Activated naive CD4-positive, alpha-beta T cell treated with anti-CD3 and anti-CD28 coated beads, Interleukin-2, amount 10 ng/mL, durations not matched to agents 7 days and 5 days (primary cell): ENCODE measurements around the gene ZNF200.
"Not testable (repeated sequence)": the region's sequence is repeated elsewhere in the genome, so short reads cannot be mapped to it uniquely, and the experiment has no call there.

Experiments
- CTCF ChIA-PET: fragments of 350-600 bp; sonication (Branson Sonifier 250); formaldehyde crosslinking; loops from one replicate; lab custom pipeline; 2021; ENCODE audit warnings: antibody characterized with exemption; lab: Charles Lee
- DNase-seq: peaks from one replicate; pipeline ENCODE4 v3.0.0-alpha.2; 2020
- H3K27ac Mint-ChIP-seq: one replicate; pipeline ENCODE4 v1.8.0; 2021; ENCODE audit warnings: mild to moderate bottlenecking, moderate library complexity, mixed read lengths
- H3K27me3 Mint-ChIP-seq: one replicate; pipeline ENCODE4 v1.8.0; 2021; ENCODE audit warnings: mild to moderate bottlenecking, mixed read lengths
- H3K36me3 Mint-ChIP-seq: one replicate; pipeline ENCODE4 v1.8.0; 2021; ENCODE audit warnings: mixed read lengths
- H3K4me1 Mint-ChIP-seq: one replicate; pipeline ENCODE4 v1.8.0; 2021; ENCODE audit warnings: mixed read lengths
- H3K4me3 Mint-ChIP-seq: one replicate; pipeline ENCODE4 v1.8.0; 2021; ENCODE audit warnings: mild to moderate bottlenecking, moderate library complexity, mixed read lengths
- H3K9me3 Mint-ChIP-seq: one replicate; pipeline ENCODE4 v1.8.0; 2021; ENCODE audit warnings: mixed read lengths

ZNF200 gene

GRCh38 chr16:3234857-3235561 is at the start of gene ZNF200:
Gene ZNF200, minus strand, starts transcription at chr16:3235158. Its CDS starts 1,403 bp downstream, at chr16:3233755.
- Mint-ChIP-seq H3K36me3 (peaks cover 47% of the 10 kb centered on the region), H3K4me1 (peaks cover 43% of the 10 kb centered on the region), H3K27me3 (peaks cover 9% of the 10 kb centered on the region), H3K27ac (peak within 1 kb of the TSS; percentile 95), H3K4me3 (peak within 1 kb of the TSS; percentile 91), H3K9me3 (peaks cover 35% of the 10 kb centered on the region)
- CTCF ChIA-PET, result no interaction called here
- DNase-seq, result peak; percentile 97

- H3K4me1 Mint-ChIP-seq, result peaks cover 31% of the 10 kb centered on the region
- no peak for DNase-seq
- H3K27ac Mint-ChIP-seq, result peak overlapping the region; percentile 100
- CTCF ChIA-PET, result interaction anchor here (1.0 kb wide), 1 partner anchor 250 kb away, joined by 4 read pairs; no protein-coding TSS in a partner anchor
- peaks cover 35% of the 10 kb centered on the region for H3K9me3 Mint-ChIP-seq
- peak overlapping the region; percentile 91 for H3K4me3 Mint-ChIP-seq
- peaks cover 51% of the 10 kb centered on the region for H3K36me3 Mint-ChIP-seq
- peaks cover 14% of the 10 kb centered on the region for H3K27me3 Mint-ChIP-seq
Observed at GRCh38 chr16:3283543-3284447, 48.8 kb upstream of the ZNF200 start.

- CTCF ChIA-PET, result interaction anchor here (0.9 to 1.9 kb wide), 3 partner anchors 16 to 249 kb away, joined by 3 to 6 read pairs (median 4); no protein-coding TSS in a partner anchor
- Mint-ChIP-seq H3K9me3 (peaks cover 31% of the 10 kb centered on the region), H3K36me3 (peaks cover 43% of the 10 kb centered on the region), H3K27ac (peak within 1 kb of the TSS; percentile 100), H3K27me3 (peaks cover 15% of the 10 kb centered on the region), H3K4me1 (peaks cover 31% of the 10 kb centered on the region), H3K4me3 (peak within 1 kb of the TSS; percentile 91)
- peak; percentile 96 for DNase-seq
Observed at GRCh38 chr16:3282730-3283542, 48.0 kb upstream of the ZNF200 start, which contains the start of gene ZNF263. Gene ZNF263, plus strand, starts transcription at chr16:3283491. Its CDS starts 328 bp downstream, at chr16:3283819.

- peak overlapping the region; percentile 100 for H3K27ac Mint-ChIP-seq
- H3K36me3 Mint-ChIP-seq, result peaks cover 37% of the 10 kb centered on the region
- CTCF ChIA-PET, result interaction anchor here (0.9 to 1.9 kb wide), 3 partner anchors 15 to 249 kb away, joined by 3 to 6 read pairs (median 4); no protein-coding TSS in a partner anchor
- H3K27me3 Mint-ChIP-seq, result peaks cover 20% of the 10 kb centered on the region
- H3K9me3 Mint-ChIP-seq, result peaks cover 26% of the 10 kb centered on the region
- H3K4me3 Mint-ChIP-seq, result peak overlapping the region; percentile 91
- peaks cover 31% of the 10 kb centered on the region for H3K4me1 Mint-ChIP-seq
- no peak for DNase-seq
Observed at GRCh38 chr16:3282103-3282729, 47.3 kb upstream of the ZNF200 start.

- Mint-ChIP-seq H3K9me3 (peaks cover 22% of the 10 kb centered on the region), H3K4me3 (peak overlapping the region; percentile 43), H3K4me1 (peaks cover 30% of the 10 kb centered on the region), H3K27me3 (peaks cover 29% of the 10 kb centered on the region), H3K36me3 (peaks cover 28% of the 10 kb centered on the region), H3K27ac (no peak overlapping the region)
- CTCF ChIA-PET, result interaction anchor here (1.9 kb wide), 1 partner anchor 14 kb away, joined by 6 read pairs; no protein-coding TSS in a partner anchor
- no peak for DNase-seq
Observed at GRCh38 chr16:3281222-3281820, 46.4 kb upstream of the ZNF200 start.

GRCh38 chr16:3276679-3277078 is 41.7 kb upstream of the ZNF200 start:
- Mint-ChIP-seq H3K36me3 (peaks cover 4% of the 10 kb centered on the region), H3K4me3 (no peak overlapping the region), H3K27me3 (peaks cover 36% of the 10 kb centered on the region), H3K4me1 (no peaks in the 10 kb centered on the region), H3K27ac (no peak overlapping the region), H3K9me3 (peaks cover 28% of the 10 kb centered on the region)
- no peak for DNase-seq
- CTCF ChIA-PET, result interaction anchor here (1.5 kb wide), 1 partner anchor 10 kb away, joined by 3 read pairs; no protein-coding TSS in a partner anchor

- Mint-ChIP-seq H3K9me3 (peaks cover 32% of the 10 kb centered on the region), H3K4me1 (no peaks in the 10 kb centered on the region), H3K36me3 (peaks cover 5% of the 10 kb centered on the region), H3K27ac (no peak overlapping the region), H3K4me3 (no peak overlapping the region), H3K27me3 (peaks cover 36% of the 10 kb centered on the region)
- DNase-seq, result no peak
- CTCF ChIA-PET, result no interaction called here
Observed at GRCh38 chr16:3274947-3275346, 40.0 kb upstream of the ZNF200 start.

GRCh38 chr16:3274490-3274889 is 39.5 kb upstream of the ZNF200 start:
- DNase-seq, result no peak
- H3K4me3 Mint-ChIP-seq, result no peak overlapping the region
- CTCF ChIA-PET, result no interaction called here
- peaks cover 6% of the 10 kb centered on the region for H3K36me3 Mint-ChIP-seq
- no peaks in the 10 kb centered on the region for H3K4me1 Mint-ChIP-seq
- H3K27me3 Mint-ChIP-seq, result peaks cover 35% of the 10 kb centered on the region
- no peak overlapping the region for H3K27ac Mint-ChIP-seq
- H3K9me3 Mint-ChIP-seq, result peaks cover 35% of the 10 kb centered on the region

GRCh38 chr16:3271281-3271680 is 36.3 kb upstream of the ZNF200 start:
- CTCF ChIA-PET, H3K27ac Mint-ChIP-seq, H3K4me3 Mint-ChIP-seq, H3K4me1 Mint-ChIP-seq, DNase-seq: not testable (repeated sequence)
- Mint-ChIP-seq H3K9me3 (peaks cover 56% of the 10 kb centered on the region), H3K36me3 (peaks cover 31% of the 10 kb centered on the region), H3K27me3 (peaks cover 13% of the 10 kb centered on the region)

GRCh38 chr16:3270718-3271117 is 35.8 kb upstream of the ZNF200 start:
- H3K27ac Mint-ChIP-seq, H3K27me3 Mint-ChIP-seq, DNase-seq, H3K4me1 Mint-ChIP-seq, CTCF ChIA-PET, H3K4me3 Mint-ChIP-seq: not testable (repeated sequence)
- peaks cover 32% of the 10 kb centered on the region for H3K36me3 Mint-ChIP-seq
- peaks cover 56% of the 10 kb centered on the region for H3K9me3 Mint-ChIP-seq

GRCh38 chr16:3268294-3268693 is 33.3 kb upstream of the ZNF200 start:
- Mint-ChIP-seq H3K4me1 (peaks cover 22% of the 10 kb centered on the region), H3K36me3 (peaks cover 48% of the 10 kb centered on the region), H3K9me3 (peaks cover 48% of the 10 kb centered on the region), H3K4me3 (no peak overlapping the region), H3K27me3 (no peaks in the 10 kb centered on the region), H3K27ac (no peak overlapping the region)
- DNase-seq, result no peak
- CTCF ChIA-PET, result interaction anchor here (1.1 to 2.0 kb wide), 3 partner anchors 14 to 231 kb away, joined by 3 to 6 read pairs (median 6); no protein-coding TSS in a partner anchor

GRCh38 chr16:3266873-3267537 is 32.0 kb upstream of the ZNF200 start:
- peaks cover 58% of the 10 kb centered on the region for H3K36me3 Mint-ChIP-seq
- DNase-seq, result no peak
- no peak overlapping the region for H3K4me3 Mint-ChIP-seq
- CTCF ChIA-PET, result interaction anchor here (0.9 to 2.0 kb wide), 6 partner anchors 10 to 126 kb away, joined by 3 to 6 read pairs (median 4); no protein-coding TSS in a partner anchor
- no peak overlapping the region for H3K27ac Mint-ChIP-seq
- no peaks in the 10 kb centered on the region for H3K27me3 Mint-ChIP-seq
- peaks cover 50% of the 10 kb centered on the region for H3K9me3 Mint-ChIP-seq
- H3K4me1 Mint-ChIP-seq, result peaks cover 32% of the 10 kb centered on the region
